VCaP (cell line): ENCODE measurements around the gene FGF16.

Source experiments
- H3K27ac ChIP-seq: fragments of 450-650 bp; 2 replicates; pipeline ENCODE4 v1.5.1; 2017
- TF ChIP-seq, protein P1 (sequence below): fragments of 450-650 bp; conservative IDR thresholded peaks from 2 replicates; pipeline ENCODE4 v1.5.1; 2017; ENCODE audit warnings: mild to moderate bottlenecking, moderate library complexity

The FGF16 gene

DNA sequence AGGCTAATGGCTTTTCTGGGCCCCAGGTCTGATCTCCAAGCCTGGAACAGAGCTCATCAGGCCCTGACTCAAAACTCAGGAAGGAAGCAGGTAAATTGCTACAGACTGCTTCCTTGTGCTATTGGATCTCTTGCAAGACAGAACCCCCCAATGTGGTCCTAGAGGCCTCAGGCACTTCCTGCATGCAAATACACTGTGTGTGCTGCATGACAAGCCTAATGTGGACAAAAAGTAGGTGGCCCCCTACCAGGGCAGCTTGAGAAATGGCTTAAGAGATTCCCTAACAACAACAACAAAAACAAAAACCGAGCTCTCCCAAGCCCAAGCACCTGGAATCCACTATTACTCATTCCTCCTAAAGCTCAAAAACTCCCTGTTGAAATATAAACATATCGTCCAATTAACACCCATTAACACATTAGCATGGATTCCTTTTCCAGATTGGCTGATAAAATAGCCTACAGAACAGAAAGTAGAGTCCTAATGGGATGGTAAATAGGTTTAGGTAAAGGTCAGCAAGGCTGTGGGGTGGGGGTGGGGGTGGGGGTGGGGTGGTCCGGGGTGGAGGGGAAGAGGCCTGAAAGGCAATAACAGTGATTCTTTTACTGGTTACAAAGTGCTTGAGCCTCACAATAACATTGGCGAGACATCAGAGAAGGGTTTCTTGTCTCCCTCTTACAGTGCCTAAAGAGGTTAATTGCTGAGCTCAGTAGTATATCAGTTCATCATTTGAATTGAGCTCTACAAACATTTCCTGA, 24.1 kb upstream of the FGF16 start:
- TF ChIP-seq, protein P1, sequence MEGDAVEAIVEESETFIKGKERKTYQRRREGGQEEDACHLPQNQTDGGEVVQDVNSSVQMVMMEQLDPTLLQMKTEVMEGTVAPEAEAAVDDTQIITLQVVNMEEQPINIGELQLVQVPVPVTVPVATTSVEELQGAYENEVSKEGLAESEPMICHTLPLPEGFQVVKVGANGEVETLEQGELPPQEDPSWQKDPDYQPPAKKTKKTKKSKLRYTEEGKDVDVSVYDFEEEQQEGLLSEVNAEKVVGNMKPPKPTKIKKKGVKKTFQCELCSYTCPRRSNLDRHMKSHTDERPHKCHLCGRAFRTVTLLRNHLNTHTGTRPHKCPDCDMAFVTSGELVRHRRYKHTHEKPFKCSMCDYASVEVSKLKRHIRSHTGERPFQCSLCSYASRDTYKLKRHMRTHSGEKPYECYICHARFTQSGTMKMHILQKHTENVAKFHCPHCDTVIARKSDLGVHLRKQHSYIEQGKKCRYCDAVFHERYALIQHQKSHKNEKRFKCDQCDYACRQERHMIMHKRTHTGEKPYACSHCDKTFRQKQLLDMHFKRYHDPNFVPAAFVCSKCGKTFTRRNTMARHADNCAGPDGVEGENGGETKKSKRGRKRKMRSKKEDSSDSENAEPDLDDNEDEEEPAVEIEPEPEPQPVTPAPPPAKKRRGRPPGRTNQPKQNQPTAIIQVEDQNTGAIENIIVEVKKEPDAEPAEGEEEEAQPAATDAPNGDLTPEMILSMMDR: no peak
- no peak overlapping the region for H3K27ac ChIP-seq

DNA sequence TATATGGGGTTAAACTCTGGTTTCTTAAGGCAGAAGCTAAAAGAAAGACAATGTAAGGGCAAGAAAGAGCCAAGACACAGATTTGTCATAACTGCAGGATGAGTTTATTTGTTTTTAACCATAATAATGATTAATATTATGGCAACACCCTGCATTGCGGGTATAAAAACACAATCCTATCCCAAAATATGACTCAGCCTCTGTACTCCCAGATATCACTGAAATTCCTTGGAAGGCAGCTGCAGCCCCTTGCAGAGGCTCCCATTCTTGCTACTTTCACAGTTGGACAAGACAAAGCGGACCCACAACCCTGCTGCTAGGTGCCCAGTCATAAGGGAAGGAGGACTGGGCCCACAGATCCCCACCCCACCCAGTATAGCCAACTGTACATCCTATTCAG, 20.4 kb upstream of the FGF16 start:
- no peak overlapping the region for H3K27ac ChIP-seq

DNA sequence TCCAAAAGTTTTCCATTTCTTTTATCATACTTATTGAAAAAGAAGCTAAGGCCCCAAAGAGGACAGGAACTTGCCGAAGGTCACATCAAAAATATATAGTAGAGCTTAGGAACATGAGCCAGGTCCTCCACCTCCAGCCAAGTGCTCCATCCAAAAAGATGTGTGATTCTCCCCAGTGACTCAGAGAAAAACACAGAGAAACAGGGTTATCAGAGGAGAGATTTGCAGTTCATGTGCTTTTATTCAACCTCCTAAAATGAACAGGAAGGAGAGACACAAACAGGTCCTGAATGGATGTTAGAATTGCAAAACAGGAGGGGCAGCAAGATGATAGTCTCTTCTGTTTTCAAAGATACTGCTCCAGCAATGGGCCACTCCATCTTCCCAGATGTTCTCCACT, 19.6 kb upstream of the FGF16 start:
- TF ChIP-seq, protein P1: no peak
- no peak overlapping the region for H3K27ac ChIP-seq

More for the DNA sequence above, 20.4 kb upstream of the FGF16 start:
- TF ChIP-seq, protein P1: no peak

DNA sequence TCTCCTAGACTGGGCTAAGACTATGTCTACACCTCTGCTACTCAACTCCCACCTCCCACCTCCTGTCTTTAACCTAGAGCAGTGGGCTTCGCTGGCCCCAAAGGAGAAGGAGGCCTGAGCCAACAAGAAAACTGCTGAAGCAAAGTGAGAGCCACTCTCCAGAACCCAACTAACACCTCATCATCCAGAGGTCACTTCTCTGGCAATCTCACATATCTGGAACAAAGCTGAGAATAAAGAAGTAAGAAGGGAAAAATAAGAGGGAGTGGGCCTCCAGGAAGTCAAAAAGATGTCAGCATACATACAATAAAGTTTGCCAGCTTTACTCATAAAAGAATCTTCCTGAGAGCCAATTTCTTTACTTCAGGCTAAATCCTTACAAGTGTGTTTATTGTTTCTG, 18.6 kb upstream of the FGF16 start:
- TF ChIP-seq, protein P1: no peak
- no peak overlapping the region for H3K27ac ChIP-seq

DNA sequence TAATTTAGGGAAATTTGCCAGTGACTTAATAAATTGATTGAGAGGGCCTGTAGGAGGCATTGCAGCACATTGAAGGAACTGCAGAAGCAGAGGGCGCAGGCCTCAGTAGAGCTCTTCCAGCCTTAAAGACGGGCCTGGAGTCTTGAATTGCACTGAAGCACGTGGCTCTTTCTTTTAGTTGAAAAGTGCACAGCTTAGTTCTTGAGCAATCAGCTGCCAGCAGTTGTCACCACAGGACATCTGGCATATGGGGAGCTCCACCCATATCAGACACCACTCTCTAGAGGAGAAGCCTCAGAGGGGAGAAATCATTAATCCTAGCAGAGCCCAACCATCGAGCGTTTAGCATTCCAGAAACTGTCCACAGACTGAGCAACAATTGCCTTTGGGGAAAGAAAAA, 16.0 kb upstream of the FGF16 start:
- H3K27ac ChIP-seq: no peak overlapping the region
- TF ChIP-seq, protein P1: no peak

DNA sequence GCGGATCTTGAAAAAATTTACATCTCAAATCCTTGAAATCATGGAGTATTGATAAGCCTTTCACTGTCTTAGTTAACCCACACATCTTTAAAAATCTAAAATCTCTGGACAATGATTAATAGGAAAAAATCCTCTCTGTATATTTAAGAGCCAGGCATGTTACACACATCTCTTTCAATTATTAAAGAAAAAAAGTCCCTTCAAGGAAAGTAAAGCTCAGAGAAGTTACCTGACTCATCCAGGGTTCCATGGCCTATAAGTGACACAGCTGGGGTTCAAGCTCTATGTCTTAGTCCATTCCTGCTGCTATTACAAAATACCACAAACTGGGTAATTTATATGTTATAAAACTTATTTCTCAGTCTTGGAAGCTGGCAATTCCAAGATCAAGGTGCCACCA, 14.2 kb upstream of the FGF16 start:
- no peak overlapping the region for H3K27ac ChIP-seq
- TF ChIP-seq, protein P1: no peak

DNA sequence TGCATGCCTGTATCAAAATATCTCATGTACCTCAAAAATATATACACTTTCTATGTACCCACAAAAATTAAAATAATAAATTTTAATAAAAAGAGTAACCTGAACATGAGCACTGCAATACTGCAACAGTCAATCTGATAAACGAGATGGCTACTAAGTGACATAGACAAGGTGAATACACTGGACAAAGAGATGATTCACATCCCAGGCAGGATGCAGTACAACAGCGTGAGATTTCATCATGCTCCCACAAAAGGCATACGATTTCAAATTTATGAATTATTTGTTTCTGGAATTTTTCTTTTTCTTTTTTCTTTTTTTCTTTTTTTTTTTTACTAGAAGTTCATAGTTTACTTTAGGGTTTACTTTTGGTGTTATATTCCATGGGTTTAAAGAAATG, 12.2 kb upstream of the FGF16 start:
- H3K27ac ChIP-seq: no peak overlapping the region
- TF ChIP-seq, protein P1: no peak
